HepG2 (cell line): ENCODE data around the gene IFT172. TPM values are rescaled to one million over a fixed set of nuclear protein-coding genes. Genes with fewer than 3 reads are reported as not detected.

Experiments used
- ATAC-seq: fragments of 200-7000 bp; cut with Tn5 transposase; 3 replicates; pipeline ENCODE4 v1.9.1; 2020; ENCODE audit warnings: mild to moderate bottlenecking, moderate library complexity
- BruUV-seq: library from RNA; stranded (reverse); fragments of 400-500 nt; replicated peaks from 2 replicates; lab custom pipeline; 2021; lab: Mats Ljungman, UMichigan
- CTCF ChIA-PET: fragments of 300-600 bp; formaldehyde crosslinking; extraction: SDS; loops from one replicate; lab custom pipeline; 2021; ENCODE audit warnings: low total read pairs, inconsistent platforms, low intra/inter-chr PET ratio; lab: Yijun Ruan, JAX
- POLR2A ChIA-PET: fragments of 350-600 bp; sonication (Branson Sonifier 250); formaldehyde crosslinking; loops from one replicate; lab custom pipeline; 2020; ENCODE audit warnings: antibody characterized with exemption, inconsistent platforms; lab: Yijun Ruan, JAX
- DNase-seq: peaks from one replicate; pipeline ENCODE4 v3.0.0-alpha.2; 2015; ENCODE audit warnings: low spot score
- FAIRE-seq: peaks from 3 replicates; lab custom pipeline; 2011; peaks lifted over from hg19 to GRCh38; lab: Jason Lieb, UNC
- H2AFZ ChIP-seq: one replicate; pipeline ENCODE4 v1.6.1; 2011; ENCODE audit warnings: low read length, inconsistent platforms
- H3K27ac ChIP-seq: fragments of 300-600 bp; 3 replicates; pipeline ENCODE4 v1.8.0; 2011; ENCODE audit warnings: mixed run types, mild to moderate bottlenecking, mixed read lengths, low read length, inconsistent platforms; ENCODE audit not compliant: insufficient read depth; ENCODE audit errors: extremely low read length
- H3K27me3 ChIP-seq, 2 experiments: fragments of 200-600 bp in 1 of 2; 2 replicates in 1 of 2; 3 replicates in 1 of 2; pipeline versions ENCODE4 v1.6.0 to v1.8.0; 2011; ENCODE audit warnings: low read length in 2 of 2, mild to moderate bottlenecking in 2 of 2, moderate library complexity in 2 of 2, inconsistent platforms in 1 of 2; ENCODE audit not compliant: insufficient read depth in 2 of 2, control insufficient read depth in 1 of 2
- H3K36me3 ChIP-seq, 2 experiments: fragments of 200-600 bp in 1 of 2; replicated peaks in 1 of 2; 2 replicates in 1 of 2; 3 replicates in 1 of 2; pipeline versions ENCODE4 v1.5.1 to v1.8.0; 2011; ENCODE audit warnings: low read length in 2 of 2, inconsistent platforms in 1 of 2; ENCODE audit not compliant: insufficient read depth in 2 of 2, control insufficient read depth in 1 of 2
- H3K4me1 ChIP-seq: 2 replicates; pipeline ENCODE4 v1.5.1; 2012; ENCODE audit warnings: low read length, inconsistent platforms; ENCODE audit not compliant: insufficient read depth
- H3K4me2 ChIP-seq: 2 replicates; pipeline ENCODE4 v1.6.0; 2011; ENCODE audit warnings: low read depth, low read length, inconsistent platforms
- H3K4me3 ChIP-seq, 3 experiments: fragments of 200-600 bp in 1 of 3; sonication (generic), shearing (Covaris generic) in 1 of 3; replicated peaks in 1 of 3; 2 replicates each; pipeline ENCODE4 v1.5.1; 2011 to 2016; ENCODE audit warnings: low read length in 3 of 3, inconsistent platforms in 2 of 3, low read depth in 2 of 3, mild to moderate bottlenecking in 2 of 3, control low read depth in 1 of 3, mixed read lengths in 1 of 3; ENCODE audit not compliant: insufficient read depth in 1 of 3
- H3K79me2 ChIP-seq: one replicate; pipeline ENCODE4 v1.6.1; 2011; ENCODE audit warnings: low read length, inconsistent platforms; ENCODE audit not compliant: insufficient read depth
- H3K9ac ChIP-seq: 2 replicates; pipeline ENCODE4 v1.6.0; 2011; ENCODE audit warnings: mild to moderate bottlenecking, low read depth, low read length, inconsistent platforms; ENCODE audit not compliant: insufficient read depth
- H3K9me3 ChIP-seq: 2 replicates; pipeline ENCODE4 v1.5.1; 2012; ENCODE audit warnings: mild to moderate bottlenecking, low read length
- H4K20me1 ChIP-seq: 2 replicates; pipeline ENCODE4 v1.6.0; 2011; ENCODE audit warnings: inconsistent platforms, mild to moderate bottlenecking, low read length, moderate library complexity; ENCODE audit not compliant: insufficient read depth
- FOXA1 ChIP-seq, 2 experiments: fragments of 450-650 bp in 1 of 2; sonication (generic) in 1 of 2; formaldehyde crosslinking in 1 of 2; IDR thresholded peaks; 2 replicates each; pipeline versions ENCODE4 v1.4.0 to v1.6.1; 2016 to 2020; ENCODE audit warnings: missing genetic modification reagents in 1 of 2
- SAP130 ChIP-seq: IDR thresholded peaks from 2 replicates; pipeline ENCODE4 v1.6.1; 2016; ENCODE audit warnings: low read depth
- ZNF746 ChIP-seq: sonication (generic); formaldehyde crosslinking; IDR thresholded peaks from 2 replicates; pipeline ENCODE4 v1.8.0; 2022; ENCODE audit warnings: mild to moderate bottlenecking, missing genetic modification reagents
- ZZZ3 ChIP-seq: sonication (generic); formaldehyde crosslinking; IDR thresholded peaks from 2 replicates; pipeline ENCODE4 v1.4.0; 2020; ENCODE audit warnings: missing genetic modification reagents, mild to moderate bottlenecking, borderline replicate concordance
- WGBS: methylation state at CpG from one replicate; pipeline ENCODE4 v1.1.6; 2017; ENCODE audit warnings: low lambda C conversion rate; 5-methylcytosine and 5-hydroxymethylcytosine counted together
- in situ Hi-C: cut with HindIII; loops from 2 replicates; pipeline ENCODE4 v1.10.0; 2017; ENCODE audit warnings: low pct_unique_long_range_greater_than_20kb; ENCODE audit not compliant: extremely low pct_ligation_motif_present
- intact Hi-C: fragments of 100-400 bp; cut with micrococcal nuclease; formaldehyde crosslinking; loops from one replicate; pipeline ENCODE4 v1.10.0; 2022; ENCODE audit not compliant: unreplicated experiment
- polyA plus RNA-seq, 8 experiments: library from polyadenylated mRNA; depleted of rRNA in 3 of 8; stranded (reverse) in 7 of 8; unstranded in 1 of 8; fragments of >200 nt; fragmentation: Illumina TruSeq in 4 of 8; extraction: Trizol in 4 of 8; gene quantifications; 2 replicates each; pipeline versions ENCODE4 v1.2.1 to v1.2.3, GENCODE V29; 2011 to 2016; ENCODE audit warnings: low read depth in 4 of 8, missing spikeins in 1 of 8, mixed read lengths in 1 of 8; ENCODE audit not compliant: insufficient read depth in 1 of 8
- total RNA-seq, 5 experiments: library from RNA; depleted of rRNA; stranded (reverse); fragments of >200 nt; fragmentation: Illumina TruSeq; extraction: Trizol; gene quantifications; 2 replicates each; pipeline ENCODE4 v1.2.3, GENCODE V29; 2016; ENCODE audit warnings: low read depth in 1 of 5
- TF ChIP-seq, protein P1 (sequence below): sonication (generic); formaldehyde crosslinking; IDR thresholded peaks from 2 replicates; pipeline ENCODE4 v1.5.0; 2020; ENCODE audit warnings: missing genetic modification reagents
- TF ChIP-seq, protein P2 (sequence below), 2 experiments: fragments of 450-650 bp in 1 of 2; sonication (generic) in 1 of 2; formaldehyde crosslinking in 1 of 2; IDR thresholded peaks; 2 replicates each; pipeline versions ENCODE4 v1.6.1 to v1.8.0; 2016 to 2022; ENCODE audit warnings: antibody characterized with exemption in 1 of 2, mild to moderate bottlenecking in 1 of 2, missing genetic modification reagents in 1 of 2
- TF ChIP-seq, protein P3 (sequence below): sonication (generic); formaldehyde crosslinking; IDR thresholded peaks from 2 replicates; pipeline ENCODE4 v1.4.0; 2020; ENCODE audit warnings: mild to moderate bottlenecking, missing genetic modification reagents
- TF ChIP-seq, protein P4 (sequence below): fragments of 450-650 bp; IDR thresholded peaks from 2 replicates; pipeline ENCODE4 v1.6.1; 2017

Gene IFT172
- total and polyA plus RNA-seq, 2 of the 13 experiments (the other 11 are each of a cell fraction or from before 2014, with no cell fraction given): 21.6 to 35.7 TPM

DNA sequence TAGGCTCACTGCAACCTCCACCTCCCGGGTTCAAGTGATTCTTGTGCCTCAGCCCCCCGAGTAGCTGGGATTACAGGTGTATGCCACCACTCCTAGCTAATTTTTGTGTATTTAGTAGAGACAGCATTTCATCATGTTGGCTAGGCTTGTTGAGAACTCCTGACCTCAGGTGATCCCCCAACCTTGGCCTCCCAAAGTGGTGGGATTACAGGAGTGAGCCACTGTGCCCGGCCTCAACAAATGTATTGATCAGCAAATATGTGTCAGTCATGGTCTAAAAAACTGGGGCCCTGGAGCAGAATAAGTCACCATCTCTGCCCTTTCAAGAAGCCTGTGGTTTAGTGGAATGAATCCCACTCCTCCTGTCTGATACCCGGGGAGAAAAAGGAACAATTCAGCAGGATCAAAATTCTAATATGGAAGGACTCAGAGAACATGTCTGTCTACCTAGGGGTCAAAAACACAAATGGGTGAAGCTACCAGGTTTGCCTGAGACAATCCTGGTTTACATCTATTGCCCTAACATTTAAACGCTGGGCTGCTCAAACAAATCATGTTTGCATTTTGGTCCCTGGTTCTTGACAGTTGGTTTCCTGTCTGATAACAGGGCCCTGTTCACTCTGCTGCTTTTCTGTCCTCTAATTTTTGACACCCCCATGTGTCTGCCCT is 28.7 kb upstream of the IFT172 start:
- Histone ChIP-seq H3K4me1 (peaks cover 29% of the 10 kb centered on the region), H4K20me1 (no peaks in the 10 kb centered on the region), H2AFZ (no peak overlapping the region), H3K9ac (no peak overlapping the region), H3K79me2 (no peaks in the 10 kb centered on the region), H3K27me3 (no peaks in the 10 kb centered on the region), H3K9me3 (no peaks in the 10 kb centered on the region), H3K4me3 (no peak overlapping the region), H3K36me3 (no peaks in the 10 kb centered on the region), H3K4me2 (peak overlapping the region; percentile 28), H3K27ac (peak overlapping the region; percentile 29)
- intact Hi-C loops: no loop called here
- ChIA-PET CTCF (no interaction called here), POLR2A (interaction anchor here (0.7 to 1.4 kb wide), 4 partner anchors 52 to 231 kb away, joined by 3 read pairs; partner anchors contain the start of gene NRBP1)
- DNase-seq: peak; percentile 66
- no TSS peak for BruUV-seq
- WGBS: 21% methylated on average over 5 of the region's 5 CpGs
- peak; percentile 87 for ATAC-seq
- peak; percentile 89 for FAIRE-seq
- in situ Hi-C loops: no loop called here
- TF ChIP-seq, protein P1, sequence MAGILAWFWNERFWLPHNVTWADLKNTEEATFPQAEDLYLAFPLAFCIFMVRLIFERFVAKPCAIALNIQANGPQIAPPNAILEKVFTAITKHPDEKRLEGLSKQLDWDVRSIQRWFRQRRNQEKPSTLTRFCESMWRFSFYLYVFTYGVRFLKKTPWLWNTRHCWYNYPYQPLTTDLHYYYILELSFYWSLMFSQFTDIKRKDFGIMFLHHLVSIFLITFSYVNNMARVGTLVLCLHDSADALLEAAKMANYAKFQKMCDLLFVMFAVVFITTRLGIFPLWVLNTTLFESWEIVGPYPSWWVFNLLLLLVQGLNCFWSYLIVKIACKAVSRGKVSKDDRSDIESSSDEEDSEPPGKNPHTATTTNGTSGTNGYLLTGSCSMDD (CRISPR knock-in tag): no peak
- TF ChIP-seq FOXA1 (IDR thresholded peaks at IDR 0.05) (no peak), FOXA1 (CRISPR knock-in tag; IDR thresholded peaks at IDR 0.05) (peak; percentile 65), SAP130 (CRISPR knock-in tag) (peak; percentile 65), ZNF746 (0 out of 2 replicates have a peak, but pooled peaks have one; percentile 55), ZZZ3 (CRISPR knock-in tag) (no peak)
- TF ChIP-seq, protein P2, sequence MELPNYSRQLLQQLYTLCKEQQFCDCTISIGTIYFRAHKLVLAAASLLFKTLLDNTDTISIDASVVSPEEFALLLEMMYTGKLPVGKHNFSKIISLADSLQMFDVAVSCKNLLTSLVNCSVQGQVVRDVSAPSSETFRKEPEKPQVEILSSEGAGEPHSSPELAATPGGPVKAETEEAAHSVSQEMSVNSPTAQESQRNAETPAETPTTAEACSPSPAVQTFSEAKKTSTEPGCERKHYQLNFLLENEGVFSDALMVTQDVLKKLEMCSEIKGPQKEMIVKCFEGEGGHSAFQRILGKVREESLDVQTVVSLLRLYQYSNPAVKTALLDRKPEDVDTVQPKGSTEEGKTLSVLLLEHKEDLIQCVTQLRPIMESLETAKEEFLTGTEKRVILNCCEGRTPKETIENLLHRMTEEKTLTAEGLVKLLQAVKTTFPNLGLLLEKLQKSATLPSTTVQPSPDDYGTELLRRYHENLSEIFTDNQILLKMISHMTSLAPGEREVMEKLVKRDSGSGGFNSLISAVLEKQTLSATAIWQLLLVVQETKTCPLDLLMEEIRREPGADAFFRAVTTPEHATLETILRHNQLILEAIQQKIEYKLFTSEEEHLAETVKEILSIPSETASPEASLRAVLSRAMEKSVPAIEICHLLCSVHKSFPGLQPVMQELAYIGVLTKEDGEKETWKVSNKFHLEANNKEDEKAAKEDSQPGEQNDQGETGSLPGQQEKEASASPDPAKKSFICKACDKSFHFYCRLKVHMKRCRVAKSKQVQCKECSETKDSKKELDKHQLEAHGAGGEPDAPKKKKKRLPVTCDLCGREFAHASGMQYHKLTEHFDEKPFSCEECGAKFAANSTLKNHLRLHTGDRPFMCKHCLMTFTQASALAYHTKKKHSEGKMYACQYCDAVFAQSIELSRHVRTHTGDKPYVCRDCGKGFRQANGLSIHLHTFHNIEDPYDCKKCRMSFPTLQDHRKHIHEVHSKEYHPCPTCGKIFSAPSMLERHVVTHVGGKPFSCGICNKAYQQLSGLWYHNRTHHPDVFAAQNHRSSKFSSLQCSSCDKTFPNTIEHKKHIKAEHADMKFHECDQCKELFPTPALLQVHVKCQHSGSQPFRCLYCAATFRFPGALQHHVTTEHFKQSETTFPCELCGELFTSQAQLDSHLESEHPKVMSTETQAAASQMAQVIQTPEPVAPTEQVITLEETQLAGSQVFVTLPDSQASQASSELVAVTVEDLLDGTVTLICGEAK (IDR thresholded peaks at IDR 0.05): no peak
- TF ChIP-seq, protein P2 (CRISPR knock-in tag; IDR thresholded peaks at IDR 0.05): 0 out of 2 replicates have a peak, but pooled peaks have one; percentile 42
- TF ChIP-seq, protein P3, sequence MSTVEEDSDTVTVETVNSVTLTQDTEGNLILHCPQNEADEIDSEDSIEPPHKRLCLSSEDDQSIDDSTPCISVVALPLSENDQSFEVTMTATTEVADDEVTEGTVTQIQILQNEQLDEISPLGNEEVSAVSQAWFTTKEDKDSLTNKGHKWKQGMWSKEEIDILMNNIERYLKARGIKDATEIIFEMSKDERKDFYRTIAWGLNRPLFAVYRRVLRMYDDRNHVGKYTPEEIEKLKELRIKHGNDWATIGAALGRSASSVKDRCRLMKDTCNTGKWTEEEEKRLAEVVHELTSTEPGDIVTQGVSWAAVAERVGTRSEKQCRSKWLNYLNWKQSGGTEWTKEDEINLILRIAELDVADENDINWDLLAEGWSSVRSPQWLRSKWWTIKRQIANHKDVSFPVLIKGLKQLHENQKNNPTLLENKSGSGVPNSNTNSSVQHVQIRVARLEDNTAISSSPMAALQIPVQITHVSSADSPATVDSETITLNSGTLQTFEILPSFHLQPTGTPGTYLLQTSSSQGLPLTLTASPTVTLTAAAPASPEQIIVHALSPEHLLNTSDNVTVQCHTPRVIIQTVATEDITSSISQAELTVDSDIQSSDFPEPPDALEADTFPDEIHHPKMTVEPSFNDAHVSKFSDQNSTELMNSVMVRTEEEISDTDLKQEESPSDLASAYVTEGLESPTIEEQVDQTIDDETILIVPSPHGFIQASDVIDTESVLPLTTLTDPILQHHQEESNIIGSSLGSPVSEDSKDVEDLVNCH (CRISPR knock-in tag): no peak
- TF ChIP-seq, protein P4, sequence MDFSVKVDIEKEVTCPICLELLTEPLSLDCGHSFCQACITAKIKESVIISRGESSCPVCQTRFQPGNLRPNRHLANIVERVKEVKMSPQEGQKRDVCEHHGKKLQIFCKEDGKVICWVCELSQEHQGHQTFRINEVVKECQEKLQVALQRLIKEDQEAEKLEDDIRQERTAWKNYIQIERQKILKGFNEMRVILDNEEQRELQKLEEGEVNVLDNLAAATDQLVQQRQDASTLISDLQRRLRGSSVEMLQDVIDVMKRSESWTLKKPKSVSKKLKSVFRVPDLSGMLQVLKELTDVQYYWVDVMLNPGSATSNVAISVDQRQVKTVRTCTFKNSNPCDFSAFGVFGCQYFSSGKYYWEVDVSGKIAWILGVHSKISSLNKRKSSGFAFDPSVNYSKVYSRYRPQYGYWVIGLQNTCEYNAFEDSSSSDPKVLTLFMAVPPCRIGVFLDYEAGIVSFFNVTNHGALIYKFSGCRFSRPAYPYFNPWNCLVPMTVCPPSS: no peak
